Endothelial cell of umbilical vein (primary cell): Measurements from ENCODE around the gene METRNL. TPM values are rescaled to one million over a fixed set of nuclear protein-coding genes. Genes with fewer than 3 reads are reported as not detected.

Experiments
- BruUV-seq: library from RNA; stranded (reverse); fragments of 400-500 nt; replicated peaks from 2 replicates; lab custom pipeline; 2021; lab: Mats Ljungman, UMichigan
- CTCF ChIA-PET: fragments of 300-600, 350-600 bp; sonication (Branson Sonifier 250); formaldehyde crosslinking; loops from one replicate; lab custom pipeline; 2021; ENCODE audit warnings: antibody characterized with exemption, inconsistent platforms; lab: Charles Lee
- POLR2A ChIA-PET: fragments of 300-600, 350-600 bp; sonication (Branson Sonifier 250); formaldehyde crosslinking; loops from one replicate; lab custom pipeline; 2021; ENCODE audit warnings: antibody characterized with exemption, inconsistent platforms; lab: Charles Lee
- DNase-seq: peaks from one replicate; pipeline ENCODE4 v3.0.0-alpha.2; 2011; ENCODE audit warnings: low read depth, low spot score
- FAIRE-seq: peaks from 2 replicates; lab custom pipeline; 2011; peaks lifted over from hg19 to GRCh38; lab: Jason Lieb, UNC
- H2AFZ ChIP-seq: 2 replicates; pipeline ENCODE4 v1.6.0; 2012; ENCODE audit warnings: low read depth, low read length, control low read depth, inconsistent platforms
- H3K27ac ChIP-seq: 2 replicates; pipeline ENCODE4 v1.5.1; 2011; ENCODE audit warnings: low read depth, mild to moderate bottlenecking, control low read depth, low read length, moderate library complexity; ENCODE audit not compliant: insufficient read depth
- H3K27me3 ChIP-seq, 2 experiments: 2 replicates each; pipeline versions ENCODE4 v1.6.0 to v1.6.1; 2011; ENCODE audit warnings: low read length in 2 of 2, mixed read lengths in 1 of 2; ENCODE audit not compliant: control insufficient read depth in 2 of 2, insufficient read depth in 2 of 2
- H3K36me3 ChIP-seq, 2 experiments: 2 replicates in 1 of 2; 3 replicates in 1 of 2; pipeline ENCODE4 v1.5.1; 2011; ENCODE audit warnings: low read length in 2 of 2, mild to moderate bottlenecking in 1 of 2, moderate library complexity in 1 of 2; ENCODE audit not compliant: control insufficient read depth in 2 of 2, insufficient read depth in 2 of 2; ENCODE audit errors: extremely low read depth in 1 of 2
- H3K4me1 ChIP-seq: 3 replicates; pipeline ENCODE4 v1.5.1; 2011; ENCODE audit warnings: mild to moderate bottlenecking, low read length; ENCODE audit not compliant: control insufficient read depth, insufficient read depth; ENCODE audit errors: extremely low read depth
- H3K4me2 ChIP-seq: 2 replicates; pipeline ENCODE4 v1.6.1; 2011; ENCODE audit warnings: low read length, control low read depth, mixed read lengths; ENCODE audit not compliant: insufficient read depth
- H3K4me3 ChIP-seq, 3 experiments: fragments of 200-600 bp in 1 of 3; sonication (generic), shearing (Covaris generic) in 1 of 3; replicated peaks in 1 of 3; 2 replicates each; pipeline ENCODE4 v1.5.1; 2011 to 2016; ENCODE audit warnings: control low read depth in 3 of 3, low read length in 3 of 3, mild to moderate bottlenecking in 2 of 3, inconsistent platforms in 1 of 3, low read depth in 1 of 3, moderate library complexity in 1 of 3; ENCODE audit not compliant: insufficient read depth in 1 of 3
- H3K79me2 ChIP-seq: 2 replicates; pipeline ENCODE4 v1.6.0; 2012; ENCODE audit warnings: low read length, inconsistent platforms; ENCODE audit not compliant: control insufficient read depth, insufficient read depth
- H3K9ac ChIP-seq: replicated peaks from 2 replicates; pipeline ENCODE3; 2011; ENCODE audit warnings: low read length, control low read depth; ENCODE audit not compliant: insufficient read depth; ENCODE audit errors: extremely low read depth
- H3K9me1 ChIP-seq: replicated peaks from 3 replicates; pipeline ENCODE4 v1.6.0; 2011; ENCODE audit warnings: mild to moderate bottlenecking, low read length; ENCODE audit not compliant: control insufficient read depth, insufficient read depth; ENCODE audit errors: extremely low read depth
- H3K9me3 ChIP-seq: replicated peaks from 2 replicates; pipeline ENCODE4 v1.5.1; 2012; ENCODE audit warnings: low read length, inconsistent platforms; ENCODE audit not compliant: control insufficient read depth, insufficient read depth
- H4K20me1 ChIP-seq: replicated peaks from 2 replicates; pipeline ENCODE3; 2011; ENCODE audit warnings: mild to moderate bottlenecking, low read length; ENCODE audit not compliant: control insufficient read depth, insufficient read depth; ENCODE audit errors: extremely low read depth
- CTCF ChIP-seq, 2 donors: IDR thresholded peaks; 1 replicate in 1 of 2; 2 replicates in 1 of 2; pipeline ENCODE4 v1.5.1; 2011; ENCODE audit warnings: low read length in 2 of 2, mild to moderate bottlenecking in 2 of 2, moderate library complexity in 2 of 2, control low read depth in 1 of 2, inconsistent platforms in 1 of 2, low read depth in 1 of 2; ENCODE audit not compliant: insufficient read depth in 1 of 2; ENCODE audit errors: extremely low read depth in 1 of 2
- EZH2 ChIP-seq: IDR thresholded peaks from 2 replicates; pipeline ENCODE4 v1.6.1; 2012; ENCODE audit warnings: borderline replicate concordance, low read depth, mild to moderate bottlenecking, moderate library complexity, low read length, inconsistent platforms; ENCODE audit not compliant: severe bottlenecking
- FOS ChIP-seq: IDR thresholded peaks from 2 replicates; pipeline ENCODE4 v1.6.1; 2011; ENCODE audit warnings: mild to moderate bottlenecking, low read length, moderate library complexity, borderline replicate concordance; ENCODE audit not compliant: insufficient read depth
- GATA2 ChIP-seq: IDR thresholded peaks from 2 replicates; pipeline ENCODE4 v1.7.0; 2011; ENCODE audit warnings: low read depth, mild to moderate bottlenecking, moderate library complexity, mixed read lengths, low read length; ENCODE audit not compliant: insufficient read length, insufficient read depth
- JUN ChIP-seq: IDR thresholded peaks from 2 replicates; pipeline ENCODE4 v1.6.1; 2011; ENCODE audit warnings: borderline replicate concordance, low read depth; ENCODE audit not compliant: insufficient read length, insufficient read depth
- MAX ChIP-seq: IDR thresholded peaks from 2 replicates; pipeline ENCODE4 v1.6.1; 2011; ENCODE audit not compliant: insufficient read depth, insufficient read length
- MYC ChIP-seq: IDR thresholded peaks from one replicate; pipeline ENCODE4 v1.6.1; 2011; ENCODE audit warnings: mild to moderate bottlenecking, low read depth, low read length
- POLR2A ChIP-seq: IDR thresholded peaks from 2 replicates; pipeline ENCODE4 v1.6.1; 2012; ENCODE audit warnings: low read depth, mild to moderate bottlenecking, control low read depth, low read length
- POLR2AphosphoS5 ChIP-seq: IDR thresholded peaks from 2 replicates; pipeline ENCODE4 v1.6.1; 2012; ENCODE audit warnings: low read depth, mild to moderate bottlenecking, control low read depth, low read length, moderate library complexity; ENCODE audit not compliant: insufficient read depth
- dilution Hi-C: fragments of 300-500 bp; cut with MboI; formaldehyde crosslinking; loops from one replicate; pipeline ENCODE4 v1.15.0; 2019; ENCODE audit warnings: low sequenced_read_pairs; ENCODE audit not compliant: extremely low pct_ligation_motif_present
- intact Hi-C: fragments of 100-400 bp; cut with micrococcal nuclease; formaldehyde crosslinking; loops from one replicate; pipeline ENCODE4 v1.10.0; 2022
- polyA plus RNA-seq, 4 experiments: library from polyadenylated mRNA; depleted of rRNA in 3 of 4; stranded (reverse) in 3 of 4; unstranded in 1 of 4; fragments of >200 nt; gene quantifications; 2 replicates each; pipeline versions ENCODE4 v1.2.1 to v1.2.3, GENCODE V29; 2011 to 2012; ENCODE audit warnings: missing spikeins in 1 of 4
- total RNA-seq: library from RNA; stranded (reverse); gene quantifications from 2 replicates; pipeline ENCODE4 v1.2.3, GENCODE V29; 2021

METRNL gene
- total and polyA plus RNA-seq, 2 donors (not counting 3 experiments of a cell fraction or from before 2014, with no cell fraction given), result 29.5 to 54.4 TPM

- Histone ChIP-seq H3K9me1 (no peaks in the 10 kb centered on the region), H3K9me3 (no peaks in the 10 kb centered on the region), H4K20me1 (no peaks in the 10 kb centered on the region), H3K4me3 (no peak overlapping the region), H3K79me2 (no peaks in the 10 kb centered on the region), H3K27me3 (no peaks in the 10 kb centered on the region), H3K4me2 (no peak overlapping the region), H3K27ac (no peak overlapping the region), H3K36me3 (no peaks in the 10 kb centered on the region), H3K4me1 (peaks cover 19% of the 10 kb centered on the region), H3K9ac (no peak overlapping the region), H2AFZ (no peak overlapping the region)
- ChIA-PET POLR2A (no interaction called here), CTCF (interaction anchor here (1.5 to 2.2 kb wide), 4 partner anchors 11 to 323 kb away, joined by 3 to 14 read pairs (median 6); no protein-coding TSS in a partner anchor)
- DNase-seq (no peak), FAIRE-seq (no peak)
- no peak for TF ChIP-seq CTCF (IDR thresholded peaks at IDR 0.05; ENCODE audit: extremely low read depth in 1 of 2, insufficient read depth in 1 of 2, low read depth in 1 of 2, low read length in 2 of 2)
- TF ChIP-seq JUN, result no peak
- TF ChIP-seq EZH2, result no peak
- TF ChIP-seq POLR2A, result no peak
- no peak for TF ChIP-seq MAX
- no peak for TF ChIP-seq MYC
- TF ChIP-seq FOS, result no peak
- no peak for TF ChIP-seq GATA2
- TF ChIP-seq POLR2AphosphoS5, result no peak
- intact Hi-C loops (no loop called here), dilution Hi-C loops (no loop called here)
- BruUV-seq, result no TSS peak
Observed at GRCh38 chr17:83105512-83105911, 26.1 kb downstream of the METRNL start.
